ENCODE results near the gene PRM3.

DNA sequence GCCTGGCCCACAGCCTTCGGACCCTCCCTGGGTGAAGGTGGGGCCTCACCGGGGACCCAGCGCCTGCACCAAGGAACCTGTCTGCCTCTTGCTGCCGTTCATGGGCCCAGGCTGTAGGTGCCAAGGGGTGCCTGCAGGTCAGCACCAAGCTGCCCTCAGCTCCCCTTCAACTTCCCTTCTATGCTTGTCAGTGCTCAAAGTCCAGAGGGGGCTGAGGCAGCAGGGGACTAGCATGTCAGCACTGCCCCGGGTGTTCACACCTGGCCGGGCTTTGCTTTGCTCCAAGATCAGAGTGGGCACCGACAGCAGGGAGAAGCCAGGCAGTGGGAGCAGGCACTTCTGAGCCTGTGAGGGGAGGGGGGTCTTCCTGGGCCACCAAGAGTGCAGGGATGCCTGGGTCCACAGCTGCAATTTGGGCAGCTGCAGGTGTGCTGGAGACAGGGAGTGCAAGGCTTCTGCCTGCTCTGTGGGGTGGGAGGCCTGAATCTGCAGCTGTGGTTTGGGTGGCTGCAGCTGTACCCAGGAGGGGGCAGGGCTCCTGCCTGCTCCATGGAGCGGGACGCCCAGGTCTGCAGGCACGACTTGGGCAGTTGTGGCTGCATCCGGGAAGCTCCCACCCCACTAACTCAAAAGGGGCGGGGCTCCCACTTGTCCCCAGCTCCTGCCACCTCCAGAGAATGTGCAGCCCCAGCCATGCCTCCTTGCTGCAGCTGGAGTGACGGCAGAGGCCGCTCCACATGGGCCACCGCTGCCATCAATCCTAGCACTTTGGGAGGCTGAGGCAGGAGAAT is 35.3 kb upstream of the PRM3 start:
- TF ChIP-seq POLR2A (IDR thresholded peaks at IDR 0.05; ENCODE audit: low read length) (no peak), JUNB (IDR thresholded peaks at IDR 0.05) (no peak), EHMT2 (IDR thresholded peaks at IDR 0.05; ENCODE audit: low read depth) (no peak), MAFK (IDR thresholded peaks at IDR 0.05; ENCODE audit: partially characterized antibody) (no peak), JUN (IDR thresholded peaks at IDR 0.05) (no peak)
- TF ChIP-seq, protein P1, sequence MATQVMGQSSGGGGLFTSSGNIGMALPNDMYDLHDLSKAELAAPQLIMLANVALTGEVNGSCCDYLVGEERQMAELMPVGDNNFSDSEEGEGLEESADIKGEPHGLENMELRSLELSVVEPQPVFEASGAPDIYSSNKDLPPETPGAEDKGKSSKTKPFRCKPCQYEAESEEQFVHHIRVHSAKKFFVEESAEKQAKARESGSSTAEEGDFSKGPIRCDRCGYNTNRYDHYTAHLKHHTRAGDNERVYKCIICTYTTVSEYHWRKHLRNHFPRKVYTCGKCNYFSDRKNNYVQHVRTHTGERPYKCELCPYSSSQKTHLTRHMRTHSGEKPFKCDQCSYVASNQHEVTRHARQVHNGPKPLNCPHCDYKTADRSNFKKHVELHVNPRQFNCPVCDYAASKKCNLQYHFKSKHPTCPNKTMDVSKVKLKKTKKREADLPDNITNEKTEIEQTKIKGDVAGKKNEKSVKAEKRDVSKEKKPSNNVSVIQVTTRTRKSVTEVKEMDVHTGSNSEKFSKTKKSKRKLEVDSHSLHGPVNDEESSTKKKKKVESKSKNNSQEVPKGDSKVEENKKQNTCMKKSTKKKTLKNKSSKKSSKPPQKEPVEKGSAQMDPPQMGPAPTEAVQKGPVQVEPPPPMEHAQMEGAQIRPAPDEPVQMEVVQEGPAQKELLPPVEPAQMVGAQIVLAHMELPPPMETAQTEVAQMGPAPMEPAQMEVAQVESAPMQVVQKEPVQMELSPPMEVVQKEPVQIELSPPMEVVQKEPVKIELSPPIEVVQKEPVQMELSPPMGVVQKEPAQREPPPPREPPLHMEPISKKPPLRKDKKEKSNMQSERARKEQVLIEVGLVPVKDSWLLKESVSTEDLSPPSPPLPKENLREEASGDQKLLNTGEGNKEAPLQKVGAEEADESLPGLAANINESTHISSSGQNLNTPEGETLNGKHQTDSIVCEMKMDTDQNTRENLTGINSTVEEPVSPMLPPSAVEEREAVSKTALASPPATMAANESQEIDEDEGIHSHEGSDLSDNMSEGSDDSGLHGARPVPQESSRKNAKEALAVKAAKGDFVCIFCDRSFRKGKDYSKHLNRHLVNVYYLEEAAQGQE (IDR thresholded peaks at IDR 0.05), result no peak
- TF ChIP-seq, protein P2, sequence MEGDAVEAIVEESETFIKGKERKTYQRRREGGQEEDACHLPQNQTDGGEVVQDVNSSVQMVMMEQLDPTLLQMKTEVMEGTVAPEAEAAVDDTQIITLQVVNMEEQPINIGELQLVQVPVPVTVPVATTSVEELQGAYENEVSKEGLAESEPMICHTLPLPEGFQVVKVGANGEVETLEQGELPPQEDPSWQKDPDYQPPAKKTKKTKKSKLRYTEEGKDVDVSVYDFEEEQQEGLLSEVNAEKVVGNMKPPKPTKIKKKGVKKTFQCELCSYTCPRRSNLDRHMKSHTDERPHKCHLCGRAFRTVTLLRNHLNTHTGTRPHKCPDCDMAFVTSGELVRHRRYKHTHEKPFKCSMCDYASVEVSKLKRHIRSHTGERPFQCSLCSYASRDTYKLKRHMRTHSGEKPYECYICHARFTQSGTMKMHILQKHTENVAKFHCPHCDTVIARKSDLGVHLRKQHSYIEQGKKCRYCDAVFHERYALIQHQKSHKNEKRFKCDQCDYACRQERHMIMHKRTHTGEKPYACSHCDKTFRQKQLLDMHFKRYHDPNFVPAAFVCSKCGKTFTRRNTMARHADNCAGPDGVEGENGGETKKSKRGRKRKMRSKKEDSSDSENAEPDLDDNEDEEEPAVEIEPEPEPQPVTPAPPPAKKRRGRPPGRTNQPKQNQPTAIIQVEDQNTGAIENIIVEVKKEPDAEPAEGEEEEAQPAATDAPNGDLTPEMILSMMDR (IDR thresholded peaks at IDR 0.05), result no peak

Data from A549 (cell line).